ENCODE data around the gene PDGFA.

GRCh38 chr7:469563-469961 is 50.1 kb downstream of the PDGFA start:
- TF ChIP-seq CEBPB (IDR thresholded peaks at IDR 0.05) = no peak
- no peak for TF ChIP-seq MAX (IDR thresholded peaks at IDR 0.05)
- TF ChIP-seq NFIC (IDR thresholded peaks at IDR 0.05) = no peak
- no peak for TF ChIP-seq REST (IDR thresholded peaks at IDR 0.05; ENCODE audit: low read depth)
- TF ChIP-seq TAF1 (IDR thresholded peaks at IDR 0.05; ENCODE audit: low read depth) = no peak
- TF ChIP-seq EGR1 (IDR thresholded peaks at IDR 0.05) = no peak
- no peak for TF ChIP-seq EP300 (IDR thresholded peaks at IDR 0.05; ENCODE audit: borderline replicate concordance)
- no peak for TF ChIP-seq TCF12 (IDR thresholded peaks at IDR 0.05; ENCODE audit: low read depth)
- no peak for TF ChIP-seq RAD21 (IDR thresholded peaks at IDR 0.05; ENCODE audit: low read depth)
- no peak for TF ChIP-seq USF1 (IDR thresholded peaks at IDR 0.05)
- no peak for TF ChIP-seq FOXM1 (IDR thresholded peaks at IDR 0.05; ENCODE audit: borderline replicate concordance, low read depth)

All from Ishikawa (cell line).